ENCODE data around the gene GSTM3.

DNA sequence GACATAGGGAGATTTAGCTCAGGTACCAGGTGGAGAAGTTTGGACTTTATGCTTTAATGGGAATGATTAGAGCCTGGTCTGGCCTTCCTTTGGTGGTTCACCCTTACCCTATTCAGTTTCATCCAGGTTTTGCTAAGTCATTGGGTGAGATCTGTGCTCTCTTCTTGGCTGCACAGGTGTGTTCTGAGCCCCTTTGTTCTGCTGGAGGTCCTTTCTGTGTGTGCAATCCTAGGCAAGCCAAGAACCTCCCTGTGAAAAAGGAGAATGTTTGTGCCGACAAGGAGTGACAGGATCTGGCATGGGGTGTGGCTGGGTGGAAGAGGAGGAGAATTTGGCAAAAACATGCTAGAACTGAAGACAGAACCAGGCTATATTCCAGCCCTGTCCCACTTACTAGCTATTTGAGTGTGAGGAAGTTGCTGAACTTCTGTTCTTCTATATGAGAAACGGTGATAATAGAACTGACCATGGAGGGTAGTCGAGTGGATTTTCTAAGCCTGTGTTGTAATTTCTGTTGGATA is 24.2 kb downstream of the GSTM3 start:
- TF ChIP-seq, protein P1, sequence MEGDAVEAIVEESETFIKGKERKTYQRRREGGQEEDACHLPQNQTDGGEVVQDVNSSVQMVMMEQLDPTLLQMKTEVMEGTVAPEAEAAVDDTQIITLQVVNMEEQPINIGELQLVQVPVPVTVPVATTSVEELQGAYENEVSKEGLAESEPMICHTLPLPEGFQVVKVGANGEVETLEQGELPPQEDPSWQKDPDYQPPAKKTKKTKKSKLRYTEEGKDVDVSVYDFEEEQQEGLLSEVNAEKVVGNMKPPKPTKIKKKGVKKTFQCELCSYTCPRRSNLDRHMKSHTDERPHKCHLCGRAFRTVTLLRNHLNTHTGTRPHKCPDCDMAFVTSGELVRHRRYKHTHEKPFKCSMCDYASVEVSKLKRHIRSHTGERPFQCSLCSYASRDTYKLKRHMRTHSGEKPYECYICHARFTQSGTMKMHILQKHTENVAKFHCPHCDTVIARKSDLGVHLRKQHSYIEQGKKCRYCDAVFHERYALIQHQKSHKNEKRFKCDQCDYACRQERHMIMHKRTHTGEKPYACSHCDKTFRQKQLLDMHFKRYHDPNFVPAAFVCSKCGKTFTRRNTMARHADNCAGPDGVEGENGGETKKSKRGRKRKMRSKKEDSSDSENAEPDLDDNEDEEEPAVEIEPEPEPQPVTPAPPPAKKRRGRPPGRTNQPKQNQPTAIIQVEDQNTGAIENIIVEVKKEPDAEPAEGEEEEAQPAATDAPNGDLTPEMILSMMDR (IDR thresholded peaks at IDR 0.05; ENCODE audit: low read length): no peak
- TF ChIP-seq EZH2 (IDR thresholded peaks at IDR 0.05; ENCODE audit: borderline replicate concordance, low read length): no peak

All from OCI-LY1 (cell line).